Measurements from ENCODE around the gene ALOX5AP.

- no peak for TF ChIP-seq POLR2A (IDR thresholded peaks at IDR 0.05)
- no peak for TF ChIP-seq CTCF (IDR thresholded peaks at IDR 0.05)
Observed at GRCh38 chr13:30710442-30710841, 24.9 kb upstream of the ALOX5AP start.
